ENCODE measurements around the gene RGS18. TPM values are rescaled to one million over a fixed set of nuclear protein-coding genes. Genes with fewer than 3 reads are reported as not detected.
A peak's percentile ranks its signal among the peaks of the same experiment; 100 is the strongest.

Gene RGS18
- total and polyA plus RNA-seq, 9 of the 15 experiments (the other 6 are each of a cell fraction or from before 2014, with no cell fraction given), result 0.03 to 0.11 (median 0.05) TPM; not detected in 5

- BruUV-seq (replicated peaks), result no TSS peak
- ChIA-PET CTCF (ENCODE audit: low intra/inter-chr PET ratio) (no interaction called here), POLR2A (no interaction called here)
- Histone ChIP-seq H3K4me2 (ENCODE audit: insufficient read depth, low read length) (no peak overlapping the region), H3K4me1 (replicated peaks in 1 of 2; ENCODE audit: control insufficient read depth in 2 of 2, insufficient read depth in 2 of 2, low read length in 2 of 2) (no peaks in the 10 kb centered on the region), H3K9me1 (ENCODE audit: control insufficient read depth, insufficient read depth, low read length) (no peaks in the 10 kb centered on the region), H3K36me3 (ENCODE audit: control insufficient read depth, insufficient read depth, low read length) (no peaks in the 10 kb centered on the region), H3K27ac (ENCODE audit: extremely low read depth, low read depth, low read length) (no peak overlapping the region), H4K20me1 (replicated peaks; ENCODE audit: control insufficient read depth, insufficient read depth, low read length) (no peaks in the 10 kb centered on the region), H3K27me3 (ENCODE audit: control insufficient read depth in 2 of 2, insufficient read depth in 2 of 2, low read length in 2 of 2) (no peaks in the 10 kb centered on the region), H3K79me2 (ENCODE audit: control insufficient read depth, insufficient read depth, low read length) (no peaks in the 10 kb centered on the region), H2AFZ (ENCODE audit: low read depth, low read length) (no peak overlapping the region), H3K9ac (ENCODE audit: insufficient read depth in 1 of 2, low read depth in 2 of 2, low read length in 2 of 2) (no peak overlapping the region), H3K9me3 (replicated peaks; ENCODE audit: control insufficient read depth, insufficient read depth, low read depth, low read length) (no peaks in the 10 kb centered on the region; the same call in 1 of the 2 replicates), H3K4me3 (no peak overlapping the region)
- in situ Hi-C loops (cut with MboI) (no loop called here), intact Hi-C loops (cut with micrococcal nuclease) (no loop called here)
- FAIRE-seq (no peak), ATAC-seq (no peak), DNase-seq (ENCODE audit: extremely low read depth in 1 of 4, low spot score in 3 of 4) (no peak)
- TF ChIP-seq ARHGAP35 (IDR thresholded peaks at IDR 0.05; ENCODE audit: partially characterized antibody) (no peak), SIN3B (IDR thresholded peaks at IDR 0.05; ENCODE audit: low read depth) (no peak), ZNF507 (tag; conservative IDR thresholded peaks at IDR 0.05) (no peak), ZNF140 (CRISPR knock-in tag; IDR thresholded peaks at IDR 0.05) (no peak), ZNF780A (CRISPR knock-in tag; IDR thresholded peaks at IDR 0.05) (no peak), RNF2 (IDR thresholded peaks at IDR 0.05) (no peak), ZNF253 (CRISPR knock-in tag; conservative IDR thresholded peaks at IDR 0.05) (no peak), PHF21A (IDR thresholded peaks at IDR 0.05; ENCODE audit: borderline replicate concordance, low read depth) (no peak), SMARCE1 (IDR thresholded peaks at IDR 0.05) (no peak), ZNF174 (CRISPR knock-in tag; IDR thresholded peaks at IDR 0.05) (no peak)
These were observed 66.1 kb downstream of the RGS18 start for GRCh38 chr1:192224396-192224795.

- no peak overlapping the region for H3K9ac ChIP-seq (ENCODE audit: insufficient read depth in 1 of 2, low read depth in 2 of 2, low read length in 2 of 2)
- DNase-seq (ENCODE audit: extremely low read depth in 1 of 4, low spot score in 3 of 4) (no peak), ATAC-seq (no peak), FAIRE-seq (peak; percentile 26)
- intact Hi-C loops (cut with micrococcal nuclease) (loop anchor here (5.0 kb wide), 1 partner anchor 222 kb away; no protein-coding TSS in a partner anchor), in situ Hi-C loops (cut with MboI) (no loop called here)
- no peak overlapping the region for H3K4me3 ChIP-seq
- H3K9me3 ChIP-seq (replicated peaks; ENCODE audit: control insufficient read depth, insufficient read depth, low read depth, low read length), result no peaks in the 10 kb centered on the region; the same call in 1 of the 2 replicates
- no peaks in the 10 kb centered on the region for H4K20me1 ChIP-seq (replicated peaks; ENCODE audit: control insufficient read depth, insufficient read depth, low read length)
- no peaks in the 10 kb centered on the region for H3K36me3 ChIP-seq (ENCODE audit: control insufficient read depth, insufficient read depth, low read length)
- BruUV-seq (replicated peaks), result no TSS peak
- H3K4me1 ChIP-seq (replicated peaks in 1 of 2; ENCODE audit: control insufficient read depth in 2 of 2, insufficient read depth in 2 of 2, low read length in 2 of 2), result no peaks in the 10 kb centered on the region
- CTCF ChIA-PET (ENCODE audit: low intra/inter-chr PET ratio), result no interaction called here
- no peak overlapping the region for H3K27ac ChIP-seq (ENCODE audit: extremely low read depth, low read depth, low read length)
- no peaks in the 10 kb centered on the region for H3K79me2 ChIP-seq (ENCODE audit: control insufficient read depth, insufficient read depth, low read length)
- H3K27me3 ChIP-seq (ENCODE audit: control insufficient read depth in 2 of 2, insufficient read depth in 2 of 2, low read length in 2 of 2), result no peaks in the 10 kb centered on the region
- H3K9me1 ChIP-seq (ENCODE audit: control insufficient read depth, insufficient read depth, low read length), result no peaks in the 10 kb centered on the region
- H2AFZ ChIP-seq (ENCODE audit: low read depth, low read length), result no peak overlapping the region
- H3K4me2 ChIP-seq (ENCODE audit: insufficient read depth, low read length), result no peak overlapping the region
- POLR2A ChIA-PET, result no interaction called here
- TF ChIP-seq SMARCB1 (IDR thresholded peaks at IDR 0.05; ENCODE audit: insufficient read length, low read depth) (no peak), ZNF518B (CRISPR knock-in tag; IDR thresholded peaks at IDR 0.05) (no peak), TARDBP (IDR thresholded peaks at IDR 0.05) (no peak), TSC22D4 (tag; IDR thresholded peaks at IDR 0.05) (no peak), XRCC4 (IDR thresholded peaks at IDR 0.05; ENCODE audit: extremely low read depth, insufficient read depth, insufficient read length) (no peak), ELF4 (CRISPR knock-in tag; IDR thresholded peaks at IDR 0.05) (no peak), NFYB (IDR thresholded peaks at IDR 0.05; ENCODE audit: extremely low read depth, insufficient read length) (no peak)
These were observed 66.6 kb downstream of the RGS18 start for GRCh38 chr1:192224846-192225245.
